SHP77 treated with DMSO at 0.1 percent for 48 hours (cell line): ENCODE data around the gene PCBP3.
A peak's percentile ranks its signal among the peaks of the same experiment; 100 is the strongest.
"Not testable (repeated sequence)": the region's sequence is repeated elsewhere in the genome, so short reads cannot be mapped to it uniquely, and the experiment has no call there.

Experiments
- DNase-seq: peaks from one replicate; lab custom pipeline; 2025; lab: John Stamatoyannopoulos, UW

The PCBP3 gene

GRCh38 chr21:45965084-45965809 lies 321.7 kb downstream of the PCBP3 start:
- no peak for DNase-seq

- no peak for DNase-seq
Measured at GRCh38 chr21:45966791-45967394, 323.4 kb downstream of the PCBP3 start.

GRCh38 chr21:45969921-45970673 lies 326.6 kb downstream of the PCBP3 start:
- DNase-seq, result no peak

- DNase-seq, result no peak
Measured at GRCh38 chr21:45970674-45971615, 327.4 kb downstream of the PCBP3 start.

- no peak for DNase-seq
Measured at GRCh38 chr21:45971616-45972352, 328.3 kb downstream of the PCBP3 start.

GRCh38 chr21:45972353-45972715 lies 328.8 kb downstream of the PCBP3 start:
- no peak for DNase-seq

- DNase-seq, result no peak
Measured at GRCh38 chr21:45972716-45973474, 329.4 kb downstream of the PCBP3 start.

GRCh38 chr21:45973475-45974072 lies 330.0 kb downstream of the PCBP3 start:
- DNase-seq, result peak; percentile 20

GRCh38 chr21:45974073-45975019 lies 330.8 kb downstream of the PCBP3 start:
- DNase-seq, result no peak

GRCh38 chr21:45975020-45975666 lies 331.6 kb downstream of the PCBP3 start:
- no peak for DNase-seq

- DNase-seq, result not testable (repeated sequence)
Measured at GRCh38 chr21:45975667-45976409, 332.3 kb downstream of the PCBP3 start.

GRCh38 chr21:45976701-45977311 lies 333.3 kb downstream of the PCBP3 start:
- no peak for DNase-seq

GRCh38 chr21:45977396-45977795 lies 333.9 kb downstream of the PCBP3 start:
- no peak for DNase-seq

GRCh38 chr21:45979141-45979631 lies 335.7 kb downstream of the PCBP3 start:
- DNase-seq, result no peak

GRCh38 chr21:45979651-45980050 lies 336.1 kb downstream of the PCBP3 start:
- no peak for DNase-seq

GRCh38 chr21:45980271-45980670 lies 336.7 kb downstream of the PCBP3 start:
- DNase-seq, result no peak

GRCh38 chr21:45980697-45981096 lies 337.2 kb downstream of the PCBP3 start:
- no peak for DNase-seq
